ENCODE measurements around the gene USP43. TPM values are rescaled to one million over a fixed set of nuclear protein-coding genes. Genes with fewer than 3 reads are reported as not detected.
A peak's percentile ranks its signal among the peaks of the same experiment; 100 is the strongest.

Gene USP43
- total and polyA plus RNA-seq, 5 donors from 2014 or later = not detected

- no peak for ATAC-seq (ENCODE audit: low read depth in 2 of 2)
- H3K4me1 Mint-ChIP-seq = no peaks in the 10 kb centered on the region
- no peaks in the 10 kb centered on the region for H3K27me3 ChIP-seq (ENCODE audit: control insufficient read depth, insufficient read depth, low read length)
These were observed 30.8 kb downstream of the USP43 start for GRCh38 chr17:9676084-9676483.

GRCh38 chr17:9676820-9677310, 31.5 kb downstream of the USP43 start:
- Mint-ChIP-seq H3K36me3 (no peaks in the 10 kb centered on the region), H3K9me3 (peaks cover 0 to 16% (median 4%) of the 10 kb centered on the region in 7 donors), H3K4me1 (no peaks in the 10 kb centered on the region), H3K4me3 (peak overlapping the region in 1 of 4 donors; percentile 27), H3K27ac (no peak overlapping the region), H3K27me3 (no peaks in the 10 kb centered on the region)
- H3K4me3 ChIP-seq (ENCODE audit: low read depth, low read length) = no peak overlapping the region
- H3K9me3 ChIP-seq (ENCODE audit: control insufficient read depth in 2 of 2, low read length in 2 of 2) = peaks cover 9 to 12% of the 10 kb centered on the region in 2 experiments
- ATAC-seq (ENCODE audit: low read depth in 2 of 2) (no peak), DNase-seq (peak in 1 of 3 donors; percentile 15)
- H3K27me3 ChIP-seq (ENCODE audit: control insufficient read depth, insufficient read depth, low read length) = no peaks in the 10 kb centered on the region
- no peaks in the 10 kb centered on the region for H3K4me1 ChIP-seq (ENCODE audit: control insufficient read depth, insufficient read depth, low read length, poor library complexity, severe bottlenecking)
- H3K36me3 ChIP-seq (ENCODE audit: control insufficient read depth, insufficient read depth, low read length) = no peaks in the 10 kb centered on the region
- H3K27ac ChIP-seq (ENCODE audit: insufficient read depth, low read length, poor library complexity, severe bottlenecking) = no peak overlapping the region

More at GRCh38 chr17:9676084-9676483, 30.8 kb downstream of the USP43 start:
- no peak overlapping the region for H3K27ac Mint-ChIP-seq
- H3K4me1 ChIP-seq (ENCODE audit: control insufficient read depth, insufficient read depth, low read length, poor library complexity, severe bottlenecking) = no peaks in the 10 kb centered on the region
- H3K9me3 Mint-ChIP-seq = peaks cover 0 to 16% (median 4%) of the 10 kb centered on the region in 7 donors
- DNase-seq = no peak
- H3K4me3 Mint-ChIP-seq = no peak overlapping the region
- H3K27me3 Mint-ChIP-seq = no peaks in the 10 kb centered on the region
- no peaks in the 10 kb centered on the region for H3K36me3 Mint-ChIP-seq
- peaks cover 9 to 12% of the 10 kb centered on the region in 2 experiments for H3K9me3 ChIP-seq (ENCODE audit: control insufficient read depth in 2 of 2, low read length in 2 of 2)
- H3K4me3 ChIP-seq (ENCODE audit: low read depth, low read length) = no peak overlapping the region
- no peak overlapping the region for H3K27ac ChIP-seq (ENCODE audit: insufficient read depth, low read length, poor library complexity, severe bottlenecking)
- no peaks in the 10 kb centered on the region for H3K36me3 ChIP-seq (ENCODE audit: control insufficient read depth, insufficient read depth, low read length)

- Mint-ChIP-seq H3K4me3 (no peak overlapping the region), H3K27me3 (no peaks in the 10 kb centered on the region), H3K4me1 (no peaks in the 10 kb centered on the region), H3K27ac (no peak overlapping the region), H3K36me3 (no peaks in the 10 kb centered on the region), H3K9me3 (peaks cover 0 to 16% (median 4%) of the 10 kb centered on the region in 7 donors)
- Histone ChIP-seq H3K27ac (ENCODE audit: insufficient read depth, low read length, poor library complexity, severe bottlenecking) (no peak overlapping the region), H3K27me3 (ENCODE audit: control insufficient read depth, insufficient read depth, low read length) (no peaks in the 10 kb centered on the region), H3K4me3 (ENCODE audit: low read depth, low read length) (no peak overlapping the region), H3K9me3 (ENCODE audit: control insufficient read depth in 2 of 2, low read length in 2 of 2) (peaks cover 9 to 12% of the 10 kb centered on the region in 2 experiments), H3K36me3 (ENCODE audit: control insufficient read depth, insufficient read depth, low read length) (no peaks in the 10 kb centered on the region), H3K4me1 (ENCODE audit: control insufficient read depth, insufficient read depth, low read length, poor library complexity, severe bottlenecking) (no peaks in the 10 kb centered on the region)
- ATAC-seq (ENCODE audit: low read depth in 2 of 2) = no peak
- DNase-seq = no peak
These were observed 32.1 kb downstream of the USP43 start for GRCh38 chr17:9677411-9677810.

- Mint-ChIP-seq H3K36me3 (no peaks in the 10 kb centered on the region), H3K27me3 (no peaks in the 10 kb centered on the region), H3K27ac (no peak overlapping the region), H3K4me1 (no peaks in the 10 kb centered on the region), H3K4me3 (no peak overlapping the region), H3K9me3 (peaks cover 0 to 16% (median 3%) of the 10 kb centered on the region in 7 donors)
- ATAC-seq (ENCODE audit: low read depth in 2 of 2) (no peak), DNase-seq (no peak)
- no peak overlapping the region for H3K27ac ChIP-seq (ENCODE audit: insufficient read depth, low read length, poor library complexity, severe bottlenecking)
- H3K27me3 ChIP-seq (ENCODE audit: control insufficient read depth, insufficient read depth, low read length) = no peaks in the 10 kb centered on the region
- no peak overlapping the region for H3K4me3 ChIP-seq (ENCODE audit: low read depth, low read length)
- no peaks in the 10 kb centered on the region for H3K36me3 ChIP-seq (ENCODE audit: control insufficient read depth, insufficient read depth, low read length)
- H3K9me3 ChIP-seq (ENCODE audit: control insufficient read depth in 2 of 2, low read length in 2 of 2) = peaks cover 9 to 12% of the 10 kb centered on the region in 2 experiments
- H3K4me1 ChIP-seq (ENCODE audit: control insufficient read depth, insufficient read depth, low read length, poor library complexity, severe bottlenecking) = no peaks in the 10 kb centered on the region
These were observed 32.6 kb downstream of the USP43 start for GRCh38 chr17:9677896-9678295.

DNA sequence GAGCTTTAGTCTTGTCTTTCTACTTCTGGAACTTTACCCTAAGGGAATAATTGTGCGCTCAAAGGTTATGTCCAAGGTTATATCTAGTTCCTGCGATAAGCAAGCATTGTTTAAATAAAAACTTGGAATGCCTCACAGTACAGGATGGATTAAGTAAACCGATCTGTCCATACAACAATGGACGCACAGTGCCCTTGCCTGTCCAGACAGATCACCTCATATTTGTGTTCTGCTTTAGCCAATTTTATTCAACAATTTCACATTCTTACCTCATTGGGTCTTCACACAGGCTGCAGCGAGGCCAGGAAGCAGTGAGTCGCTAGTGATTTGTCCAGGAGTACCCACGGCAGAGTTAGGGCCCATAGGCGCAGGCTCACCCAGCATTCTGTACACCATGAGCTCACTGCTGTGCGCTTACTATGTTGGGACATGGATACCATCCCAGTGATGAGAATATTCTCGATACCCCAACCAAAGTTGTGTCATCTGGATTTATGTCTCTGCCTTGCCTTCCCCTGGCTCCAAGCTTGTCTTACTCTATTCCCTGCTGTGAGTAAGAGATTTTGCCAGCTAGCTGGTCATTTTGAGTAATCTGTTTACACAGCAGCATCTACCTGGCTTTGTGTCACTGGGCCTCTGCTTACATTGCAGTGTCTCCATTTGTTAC, 39.8 kb downstream of the USP43 start:
- Histone ChIP-seq H3K9me3 (ENCODE audit: control insufficient read depth in 2 of 2, low read length in 2 of 2) (peaks cover 2 to 6% of the 10 kb centered on the region in 2 experiments), H3K27me3 (ENCODE audit: control insufficient read depth, insufficient read depth, low read length) (no peaks in the 10 kb centered on the region), H3K27ac (ENCODE audit: insufficient read depth, low read length, poor library complexity, severe bottlenecking) (no peak overlapping the region), H3K4me3 (ENCODE audit: low read depth, low read length) (no peak overlapping the region), H3K4me1 (ENCODE audit: control insufficient read depth, insufficient read depth, low read length, poor library complexity, severe bottlenecking) (no peaks in the 10 kb centered on the region), H3K36me3 (ENCODE audit: control insufficient read depth, insufficient read depth, low read length) (no peaks in the 10 kb centered on the region)
- Mint-ChIP-seq H3K27me3 (peaks cover 5% of the 10 kb centered on the region), H3K27ac (no peak overlapping the region), H3K9me3 (peaks cover 0 to 15% (median 3%) of the 10 kb centered on the region in 7 donors), H3K36me3 (no peaks in the 10 kb centered on the region), H3K4me1 (no peaks in the 10 kb centered on the region), H3K4me3 (no peak overlapping the region)
- no peak for DNase-seq
- ATAC-seq (ENCODE audit: low read depth in 2 of 2) = no peak

- no peaks in the 10 kb centered on the region for H3K36me3 Mint-ChIP-seq
- DNase-seq (no peak), ATAC-seq (ENCODE audit: low read depth in 2 of 2) (no peak)
- Histone ChIP-seq H3K4me1 (ENCODE audit: control insufficient read depth, insufficient read depth, low read length, poor library complexity, severe bottlenecking) (no peaks in the 10 kb centered on the region), H3K4me3 (ENCODE audit: low read depth, low read length) (no peak overlapping the region), H3K27me3 (ENCODE audit: control insufficient read depth, insufficient read depth, low read length) (no peaks in the 10 kb centered on the region), H3K9me3 (ENCODE audit: control insufficient read depth in 2 of 2, low read length in 2 of 2) (no peaks in the 10 kb centered on the region), H3K27ac (ENCODE audit: insufficient read depth, low read length, poor library complexity, severe bottlenecking) (no peak overlapping the region), H3K36me3 (ENCODE audit: control insufficient read depth, insufficient read depth, low read length) (no peaks in the 10 kb centered on the region)
- H3K4me1 Mint-ChIP-seq = no peaks in the 10 kb centered on the region
- H3K27ac Mint-ChIP-seq = no peak overlapping the region
- H3K4me3 Mint-ChIP-seq = no peak overlapping the region
- H3K9me3 Mint-ChIP-seq = peaks cover 0 to 2% (median 0%) of the 10 kb centered on the region in 7 donors
- peaks cover 5% of the 10 kb centered on the region for H3K27me3 Mint-ChIP-seq
These were observed 48.4 kb downstream of the USP43 start for GRCh38 chr17:9693755-9694154.

GRCh38 chr17:9696279-9697044, 51.1 kb downstream of the USP43 start:
- Mint-ChIP-seq H3K36me3 (no peaks in the 10 kb centered on the region), H3K27me3 (peaks cover 5% of the 10 kb centered on the region), H3K4me1 (no peaks in the 10 kb centered on the region), H3K4me3 (no peak overlapping the region), H3K27ac (no peak overlapping the region), H3K9me3 (peaks cover 0 to 2% (median 0%) of the 10 kb centered on the region in 7 donors)
- H3K36me3 ChIP-seq (ENCODE audit: control insufficient read depth, insufficient read depth, low read length) = no peaks in the 10 kb centered on the region
- H3K9me3 ChIP-seq (ENCODE audit: control insufficient read depth in 2 of 2, low read length in 2 of 2) = no peaks in the 10 kb centered on the region
- H3K4me1 ChIP-seq (ENCODE audit: control insufficient read depth, insufficient read depth, low read length, poor library complexity, severe bottlenecking) = no peaks in the 10 kb centered on the region
- H3K4me3 ChIP-seq (ENCODE audit: low read depth, low read length) = no peak overlapping the region
- ATAC-seq (ENCODE audit: low read depth in 2 of 2) (no peak), DNase-seq (no peak)
- no peak overlapping the region for H3K27ac ChIP-seq (ENCODE audit: insufficient read depth, low read length, poor library complexity, severe bottlenecking)
- H3K27me3 ChIP-seq (ENCODE audit: control insufficient read depth, insufficient read depth, low read length) = no peaks in the 10 kb centered on the region
